HG02763 (cell line): ENCODE results near the gene GLRA2.
A peak's percentile ranks its signal among the peaks of the same experiment; 100 is the strongest.
"Not testable (repeated sequence)": the region's sequence is repeated elsewhere in the genome, so short reads cannot be mapped to it uniquely, and the experiment has no call there.

Source experiments
- ATAC-seq: cut with Tn5 transposase; IDR thresholded peaks from one replicate; pipeline ENCODE4 v1.9.1; 2021; ENCODE audit warnings: mild to moderate bottlenecking, moderate library complexity; ENCODE audit not compliant: unreplicated experiment

The GLRA2 gene

DNA sequence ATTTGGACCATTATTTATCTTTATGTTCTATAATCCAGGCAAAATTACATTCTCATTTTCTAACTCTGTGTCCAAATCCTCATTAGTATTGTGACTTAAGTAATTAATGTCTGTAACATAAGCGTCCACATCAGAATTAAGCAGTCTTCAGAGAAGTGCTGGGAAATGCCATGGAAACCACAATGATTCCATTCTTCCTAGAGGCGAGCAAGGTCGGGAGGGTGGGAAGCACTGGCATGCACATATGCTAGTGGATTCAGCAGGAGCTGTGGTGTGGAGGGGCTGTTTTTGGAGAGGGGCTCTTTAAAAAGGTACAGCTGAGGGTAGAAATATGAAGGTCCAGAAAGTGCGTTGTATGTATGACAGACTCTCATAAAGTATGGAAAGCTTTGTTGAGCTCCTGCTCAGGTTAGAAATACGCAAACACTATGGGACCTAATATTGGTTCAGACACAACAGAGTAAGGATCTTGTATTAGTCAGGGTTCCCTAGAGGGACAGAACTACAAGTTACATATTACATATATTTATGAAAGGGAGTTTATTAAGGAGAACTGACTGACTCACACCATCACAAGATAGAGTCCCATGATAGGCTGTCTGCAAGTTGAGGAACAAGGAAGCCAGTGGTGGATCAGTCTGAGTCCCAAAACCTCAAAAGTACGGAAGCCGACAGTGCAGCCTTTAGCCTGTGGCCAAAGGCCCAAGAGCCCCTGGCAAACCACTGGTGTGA lies 61.5 kb downstream of the GLRA2 start:
- no peak for ATAC-seq

DNA sequence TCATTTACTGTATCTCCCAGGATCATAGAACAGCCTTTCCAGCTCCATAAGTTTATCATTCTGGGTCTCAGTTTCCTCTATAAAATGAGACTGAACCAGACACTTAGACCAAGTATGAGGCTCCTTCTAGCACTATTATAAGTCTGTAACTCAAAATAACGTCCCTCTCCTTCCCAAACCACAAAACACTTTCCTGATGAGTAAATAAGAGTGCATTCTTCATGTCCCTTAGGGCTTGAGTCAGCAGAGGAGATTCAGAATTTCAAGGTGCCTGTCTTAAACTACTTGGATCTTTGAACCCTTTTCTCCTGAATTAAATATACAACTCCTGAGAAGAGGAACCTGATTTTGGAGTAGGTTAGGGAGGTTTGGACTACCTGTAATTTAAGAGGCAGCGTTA lies 62.6 kb downstream of the GLRA2 start:
- ATAC-seq = no peak

DNA sequence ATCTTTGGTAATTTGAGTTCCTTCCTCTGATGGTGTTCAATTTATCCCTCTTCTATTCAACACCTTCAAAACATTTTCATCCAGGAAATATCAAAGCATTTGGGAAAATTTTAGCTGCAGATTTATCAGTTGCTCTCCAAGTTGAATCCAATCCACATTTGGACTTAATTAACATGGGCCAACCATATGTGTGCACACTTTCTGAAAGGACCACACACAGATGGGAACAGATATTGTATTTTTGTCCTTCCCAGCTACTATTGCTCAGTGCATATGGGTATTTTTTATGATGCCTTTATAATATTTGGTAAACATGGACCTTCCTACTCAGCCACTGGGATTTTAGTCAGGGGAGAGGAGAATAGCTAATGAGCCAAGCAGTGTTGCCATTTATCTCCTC lies 65.2 kb downstream of the GLRA2 start:
- no peak for ATAC-seq

DNA sequence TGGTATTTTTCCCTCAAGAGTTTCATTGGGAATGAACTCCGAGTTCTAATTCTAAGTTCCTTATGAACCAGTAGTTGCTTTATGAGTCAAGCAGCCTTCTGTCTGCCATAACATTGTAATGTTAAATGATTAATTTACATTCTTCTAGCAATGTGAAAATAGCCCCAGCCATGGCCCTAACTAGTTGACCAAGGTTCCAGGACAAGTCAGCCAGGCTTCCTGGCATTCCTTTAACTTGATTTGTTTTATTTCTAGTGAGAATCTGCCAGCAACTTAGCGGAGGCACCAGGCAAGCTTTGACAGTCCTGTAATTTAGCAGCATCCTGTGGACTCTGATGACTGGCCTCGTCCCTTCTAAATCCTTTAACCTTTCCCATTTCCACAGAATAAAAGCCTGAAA lies 69.0 kb downstream of the GLRA2 start:
- no peak for ATAC-seq

DNA sequence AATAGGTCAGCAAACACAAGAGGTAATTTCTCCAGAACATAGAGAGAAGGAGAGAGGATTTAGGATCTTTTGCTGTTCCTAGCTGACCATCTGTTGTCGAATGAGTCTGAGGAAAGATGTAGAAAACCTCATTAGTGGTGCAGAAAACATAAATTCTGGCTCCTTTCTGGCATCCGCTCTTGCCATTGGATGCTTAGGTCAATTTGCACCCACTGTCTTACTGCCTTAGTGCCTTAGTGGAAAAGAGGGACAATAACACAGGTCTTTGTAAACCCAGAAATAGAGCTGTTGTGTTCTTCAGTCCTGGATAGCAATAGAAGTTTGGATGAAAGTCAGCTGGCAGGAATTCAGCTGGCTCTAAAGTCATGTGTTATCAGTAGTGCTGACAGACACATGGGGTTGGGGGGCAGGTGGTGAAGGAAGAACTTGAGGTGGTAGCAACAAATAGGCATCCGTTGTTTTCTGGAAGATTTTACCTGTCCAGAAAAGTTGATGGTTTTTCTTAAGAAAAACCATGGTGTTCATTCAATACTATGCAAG lies 78.2 kb downstream of the GLRA2 start:
- no peak for ATAC-seq

DNA sequence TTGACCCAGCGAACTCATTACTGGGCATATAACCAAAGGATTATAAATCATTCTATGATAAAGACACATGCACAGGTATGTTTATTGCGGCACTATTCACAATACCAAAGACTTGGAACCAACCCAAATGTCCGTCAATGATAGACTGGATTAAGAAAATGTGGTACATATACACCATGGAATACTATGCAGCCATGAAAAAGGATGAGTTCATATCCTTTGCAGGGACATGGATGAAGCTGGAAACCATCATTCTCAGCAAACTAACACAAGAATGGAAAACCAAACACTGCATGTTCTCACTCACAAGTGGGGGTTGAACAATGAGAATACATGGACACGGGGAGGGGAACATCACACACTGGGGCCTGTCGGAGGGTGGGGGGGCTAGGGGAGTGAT lies 83.1 kb downstream of the GLRA2 start:
- not testable (repeated sequence) for ATAC-seq

DNA sequence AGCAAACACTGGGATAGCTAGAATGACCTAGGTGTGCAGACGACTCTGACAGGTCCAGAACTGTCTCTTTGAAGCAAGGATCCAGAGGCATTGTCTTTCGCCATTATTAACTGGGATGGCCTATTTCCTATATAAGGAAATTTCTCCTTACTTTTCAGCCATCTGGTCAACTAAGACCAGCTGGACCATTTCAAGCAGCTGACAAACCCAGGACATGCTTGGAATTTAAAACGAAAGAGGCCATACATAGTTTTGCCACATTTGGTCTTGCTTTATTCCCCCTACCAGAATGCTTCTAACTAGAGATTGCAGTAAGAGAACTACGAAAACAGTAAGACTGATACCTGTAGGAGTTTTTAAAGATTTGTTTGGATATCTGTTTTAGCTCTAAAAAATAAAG lies 87.0 kb downstream of the GLRA2 start:
- ATAC-seq = no peak

DNA sequence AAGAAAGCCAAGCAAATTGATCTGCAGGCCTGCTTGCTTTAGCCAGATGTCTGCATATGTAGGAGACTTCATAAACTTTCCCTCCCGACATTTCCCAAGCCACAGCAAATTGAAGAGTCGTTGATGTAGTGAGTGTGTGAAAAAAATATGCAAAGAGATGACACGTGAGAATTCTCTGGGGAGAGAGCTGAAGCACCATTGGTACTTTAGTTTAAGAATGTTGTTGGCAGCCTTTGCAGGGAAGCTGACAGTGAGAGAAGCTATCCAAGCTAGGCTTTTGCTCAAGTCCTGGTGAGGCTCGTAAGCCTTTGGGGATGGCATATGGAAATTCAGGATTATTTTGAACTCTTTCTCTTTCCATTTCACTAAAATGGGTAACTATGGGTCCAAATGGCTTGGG lies 87.5 kb downstream of the GLRA2 start:
- ATAC-seq = no peak

DNA sequence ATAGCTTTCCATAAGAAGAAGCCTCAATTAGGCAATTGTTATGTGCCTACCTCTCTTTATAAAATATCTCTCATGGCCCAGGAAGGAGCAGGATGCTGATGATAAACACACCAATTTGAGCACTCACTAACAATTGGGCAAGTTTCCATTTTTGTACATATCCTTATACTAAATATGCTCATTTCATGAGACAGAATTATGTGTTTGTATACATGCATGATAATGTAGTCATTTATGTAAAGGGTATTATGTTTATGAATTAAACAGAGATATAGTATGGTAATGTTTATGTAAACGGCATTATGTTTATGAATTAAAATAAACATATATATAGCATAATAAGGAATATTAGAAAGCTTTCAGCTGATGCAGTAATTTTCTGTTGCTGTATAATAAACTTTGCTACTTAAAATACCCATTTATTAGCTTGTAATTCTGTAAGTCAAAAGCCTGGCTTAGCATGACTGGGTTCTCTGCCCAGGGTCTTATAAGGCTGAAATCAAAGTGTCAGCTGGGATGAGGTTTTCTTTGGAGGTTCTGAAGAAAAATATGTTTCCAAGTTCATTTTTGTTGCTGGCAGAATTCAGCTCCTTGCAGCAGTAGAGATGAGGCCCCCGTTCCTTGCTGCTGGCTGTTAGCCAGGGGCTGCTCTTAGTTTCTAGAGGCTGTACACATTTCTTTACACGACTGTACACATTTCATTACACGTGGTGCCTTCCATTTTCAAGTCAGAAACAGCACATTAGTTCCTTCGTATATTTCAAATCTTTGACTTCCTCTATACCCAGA lies 89.0 kb downstream of the GLRA2 start:
- ATAC-seq = no peak

DNA sequence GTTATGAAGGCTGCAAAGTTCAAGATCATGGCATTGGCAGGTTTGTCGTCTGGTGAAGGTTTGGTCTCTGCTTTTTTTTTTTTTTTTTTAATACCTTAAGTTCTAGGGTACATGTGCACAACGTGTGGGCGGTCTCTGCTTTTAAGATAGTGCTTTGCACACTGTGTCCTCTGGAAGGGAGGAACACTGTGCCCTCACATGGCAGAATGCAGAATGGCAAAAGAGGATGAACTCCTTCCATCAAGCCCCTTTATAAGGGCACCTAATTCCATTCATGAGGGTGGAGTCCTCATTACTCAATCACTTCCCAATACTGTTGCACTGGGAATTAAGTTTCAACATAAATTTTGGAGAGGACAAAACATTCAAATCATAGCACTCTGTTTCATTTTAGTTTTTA lies 101.4 kb downstream of the GLRA2 start:
- ATAC-seq = no peak

DNA sequence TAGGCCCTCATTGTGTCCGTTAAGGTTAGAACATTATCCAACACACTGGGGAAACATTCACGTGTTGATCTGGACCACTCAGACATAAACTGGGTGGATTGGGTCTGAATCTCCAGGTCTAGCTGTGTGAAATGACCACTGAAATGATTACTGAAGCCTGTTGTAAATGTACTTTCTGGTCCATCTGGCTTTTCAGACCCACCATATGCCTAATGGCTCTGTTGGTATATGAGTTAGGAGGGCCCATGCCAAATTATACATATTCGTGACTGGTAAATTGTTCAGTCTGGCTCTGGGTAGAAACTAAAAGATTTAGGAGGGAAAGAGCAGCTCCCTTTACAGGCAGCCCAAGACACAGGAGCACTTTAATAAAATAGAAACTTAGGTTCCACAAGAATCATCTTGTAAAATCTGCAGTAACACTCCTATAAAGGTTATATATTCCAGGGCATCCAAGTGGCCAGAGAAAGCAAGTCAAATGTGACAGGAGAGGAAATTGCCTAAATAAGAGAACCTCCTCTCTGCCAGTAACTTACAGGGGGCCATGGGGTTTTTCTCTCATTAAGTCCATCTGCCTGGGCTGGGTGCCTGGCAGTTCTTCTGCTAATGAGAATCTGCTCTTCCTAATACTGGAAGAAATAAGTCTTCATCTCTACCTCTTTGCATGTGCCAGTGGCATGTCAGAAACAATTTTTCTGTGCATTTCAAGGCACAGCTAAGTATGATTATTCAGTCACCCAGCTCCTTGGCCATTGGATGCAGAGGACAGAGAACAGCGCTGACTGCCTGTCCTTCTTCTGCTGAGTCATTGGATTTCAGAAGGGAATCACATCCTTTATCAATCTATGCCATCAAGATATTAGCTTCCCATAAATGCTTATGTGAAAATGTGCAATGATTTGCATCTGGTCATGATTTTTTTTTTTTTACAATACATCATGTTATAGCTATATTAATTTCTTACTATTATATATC lies 112.6 kb downstream of the GLRA2 start:
- no peak for ATAC-seq

DNA sequence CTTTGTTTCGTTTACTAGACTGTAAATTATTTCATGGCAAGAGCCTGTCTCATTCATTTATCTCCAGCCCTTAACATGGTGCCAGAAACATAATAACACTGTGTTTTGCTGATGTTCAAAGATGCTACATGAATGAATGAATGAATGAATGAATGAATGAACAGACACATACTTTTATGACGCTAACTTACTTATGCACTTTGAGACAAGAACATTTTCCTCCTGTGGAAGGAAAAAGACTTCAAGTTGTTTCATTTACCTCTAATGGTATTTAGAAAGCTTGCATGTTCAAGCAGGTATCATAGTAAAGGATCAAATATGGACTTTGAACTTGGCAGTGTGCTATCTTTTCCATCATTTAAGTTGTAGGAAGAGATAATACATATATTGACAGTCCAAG lies 131.6 kb downstream of the GLRA2 start:
- no peak for ATAC-seq

DNA sequence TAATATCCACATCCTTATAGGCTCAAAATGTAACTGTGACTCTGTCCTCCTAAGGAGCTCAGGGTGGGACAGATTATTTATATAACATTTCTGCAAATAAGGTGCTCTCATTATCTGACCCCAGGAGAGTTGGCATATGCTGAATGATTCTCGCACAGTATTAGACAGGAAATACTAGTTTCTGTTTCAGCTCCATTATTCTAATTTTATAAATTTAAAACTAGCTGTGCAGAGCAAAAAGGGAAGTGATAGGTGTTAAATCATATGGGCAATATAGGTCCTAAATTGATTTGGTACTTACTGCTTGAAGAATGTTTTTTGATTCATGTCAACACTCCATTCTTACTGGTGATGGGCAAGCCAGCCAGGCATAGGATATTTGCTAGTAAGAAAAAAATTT lies 141.5 kb downstream of the GLRA2 start:
- ATAC-seq = peak; percentile 48

DNA sequence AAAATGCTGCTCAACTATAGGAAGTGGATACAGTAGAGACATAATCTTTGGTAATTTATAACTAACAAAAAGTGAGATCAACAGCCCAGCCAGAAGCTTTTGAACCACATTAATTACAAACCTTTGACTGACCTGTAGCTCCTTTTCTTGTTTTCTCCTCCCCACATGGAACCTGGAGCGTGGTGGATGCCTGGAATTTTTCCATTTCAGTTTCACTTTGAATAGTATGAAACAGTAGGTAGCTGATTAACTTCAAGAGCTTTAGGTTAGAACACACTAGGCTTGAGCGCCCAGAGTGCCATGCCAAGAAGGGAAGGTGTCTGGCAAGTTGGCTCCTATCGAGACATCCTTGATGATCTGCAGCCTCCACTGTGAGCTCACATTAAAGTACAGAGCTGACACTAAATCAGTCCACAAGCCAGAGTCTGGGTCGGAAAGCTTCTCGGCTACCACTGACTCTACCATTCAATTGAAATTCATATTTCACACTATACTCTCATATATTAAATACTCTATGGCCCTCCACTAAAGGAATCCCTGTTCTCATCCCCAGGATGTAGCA lies 143.4 kb downstream of the GLRA2 start:
- no peak for ATAC-seq

DNA sequence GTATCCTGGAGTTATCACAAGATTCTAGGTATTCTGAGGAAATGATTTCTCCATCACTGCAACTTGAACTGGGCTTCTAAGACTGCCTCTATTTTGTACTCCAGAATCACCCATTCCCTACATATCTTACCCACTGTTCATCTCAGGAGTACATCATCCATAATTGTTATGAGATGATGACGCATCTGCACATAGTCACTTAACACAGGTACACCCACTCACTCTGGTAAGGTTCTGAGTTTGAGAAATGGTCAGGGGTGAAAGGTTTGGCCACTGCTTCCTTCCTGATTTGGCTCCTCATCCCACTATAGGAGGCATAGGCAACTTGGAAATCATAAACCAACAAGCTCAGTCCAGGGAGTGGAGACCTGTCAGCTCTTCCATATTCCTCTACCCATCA lies 143.9 kb downstream of the GLRA2 start:
- no peak for ATAC-seq

DNA sequence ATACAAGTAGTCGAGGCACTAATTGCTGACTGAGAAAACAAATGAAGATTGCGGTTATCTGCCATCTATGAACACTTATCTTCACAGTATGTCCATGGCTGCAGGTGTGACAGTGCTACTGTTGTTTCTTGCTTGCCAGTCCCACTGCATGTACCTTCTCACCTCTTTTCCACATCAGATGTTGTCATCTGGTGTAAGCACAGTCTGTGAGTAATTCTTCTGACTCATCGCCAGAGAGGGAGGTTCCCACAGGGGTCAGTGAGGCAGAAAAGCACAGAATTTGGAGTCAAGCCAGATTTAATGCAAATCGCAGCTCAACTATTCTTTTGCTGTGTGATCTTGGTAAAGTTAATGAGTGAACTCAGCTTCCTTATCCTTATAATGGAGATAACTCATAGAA lies 144.4 kb downstream of the GLRA2 start:
- ATAC-seq = peak; percentile 93

DNA sequence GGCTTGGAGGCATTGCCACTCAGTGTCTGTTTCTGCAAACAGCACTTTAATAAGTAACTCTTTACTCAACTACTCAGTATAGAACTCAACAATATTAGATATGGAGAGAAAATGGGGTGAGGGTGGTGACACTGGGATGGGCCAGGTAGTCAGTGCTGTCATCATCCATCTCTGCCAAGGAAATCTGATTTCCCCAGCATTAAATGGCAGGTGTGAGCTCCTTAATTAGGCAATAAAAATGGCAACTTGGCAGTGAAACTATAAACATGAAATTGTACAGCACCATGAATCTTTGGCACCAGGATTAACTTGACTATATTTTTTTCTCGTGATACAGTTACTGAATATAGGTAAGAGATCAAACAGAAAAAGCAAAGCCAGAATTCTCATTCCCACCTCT lies 146.2 kb downstream of the GLRA2 start:
- ATAC-seq = no peak

DNA sequence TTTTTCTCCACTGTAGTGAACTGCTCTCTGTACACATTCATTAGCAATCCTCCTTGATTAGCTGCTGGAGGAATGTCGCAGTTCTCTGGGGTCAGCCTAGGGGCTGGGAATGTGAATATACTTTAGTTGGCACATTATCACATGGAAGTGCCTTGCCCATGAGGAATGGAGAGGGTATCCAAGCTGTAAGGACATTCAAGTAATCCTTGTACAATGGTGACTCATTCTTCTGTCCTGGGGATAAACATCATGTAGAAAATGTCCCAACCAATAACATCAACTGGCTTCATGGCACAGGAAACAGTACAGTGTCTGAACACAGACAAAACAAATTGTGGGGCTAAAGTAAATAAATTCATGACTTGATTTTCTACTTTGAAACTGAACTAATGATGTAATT lies 147.1 kb downstream of the GLRA2 start:
- no peak for ATAC-seq

DNA sequence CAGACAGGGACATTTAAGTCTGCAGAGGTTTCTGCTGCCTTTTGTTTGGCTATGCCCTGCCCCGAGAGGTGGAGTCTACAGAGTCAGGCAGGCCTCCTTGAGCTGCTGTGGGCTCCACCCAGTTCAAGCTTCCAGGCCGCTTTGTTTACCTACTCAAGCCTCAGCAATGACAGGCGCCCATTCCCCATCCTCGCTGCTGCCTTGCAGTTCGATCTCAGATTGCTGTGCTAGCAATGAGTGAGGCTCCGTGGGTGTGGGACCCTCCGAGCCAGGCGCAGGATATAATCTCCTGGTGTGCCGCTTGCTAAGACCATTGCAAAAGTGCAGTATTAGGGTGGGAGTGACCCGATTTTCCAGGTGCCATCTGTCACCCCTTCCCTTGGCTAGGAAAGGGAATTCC lies 159.0 kb downstream of the GLRA2 start:
- ATAC-seq = not testable (repeated sequence)

DNA sequence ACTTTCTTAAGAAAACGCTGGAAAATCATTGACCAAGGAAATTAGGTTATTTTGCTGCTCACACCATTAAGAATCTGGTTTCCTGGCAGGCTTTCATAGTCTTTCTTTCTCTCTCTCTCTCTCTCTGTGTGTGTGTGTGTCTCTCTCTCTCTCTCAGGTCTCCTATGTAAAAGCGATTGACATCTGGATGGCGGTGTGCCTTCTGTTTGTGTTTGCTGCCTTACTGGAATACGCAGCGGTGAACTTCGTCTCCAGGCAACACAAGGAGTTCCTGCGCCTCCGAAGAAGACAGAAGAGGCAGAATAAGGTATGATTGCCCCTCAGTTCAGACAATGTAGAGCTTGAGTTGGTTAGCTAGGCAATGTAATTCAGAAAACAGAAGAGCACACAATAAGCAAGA lies 161.2 kb downstream of the GLRA2 start:
- no peak for ATAC-seq

DNA sequence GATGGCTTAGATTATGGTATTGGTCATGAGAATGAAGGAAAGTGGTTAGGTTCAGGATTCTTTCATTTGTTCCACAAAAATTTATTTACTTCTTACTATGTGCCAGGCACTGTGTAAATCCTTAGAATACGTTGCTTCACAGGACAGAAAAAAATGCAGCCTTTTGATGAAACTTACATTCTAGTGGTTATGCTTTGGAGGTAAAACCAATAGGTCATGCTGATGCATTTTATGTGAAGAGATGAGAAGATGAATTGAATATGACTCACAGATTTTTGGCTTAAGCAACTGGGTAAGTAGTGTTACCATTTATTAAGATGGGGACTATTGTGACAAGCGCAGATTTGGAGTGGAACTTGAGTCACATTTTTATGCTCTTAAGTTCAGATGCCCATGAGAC lies 165.3 kb downstream of the GLRA2 start:
- ATAC-seq = no peak
